Measurements from ENCODE around the gene C8G.

Gene C8G

GRCh38 chr9:136944519-136945332 lies at the start of gene C8G, which contains the start of gene FBXW5:
C8G (plus strand) TSS chr9:136945243; CDS start chr9:136945321, 78 bp downstream.
FBXW5 (minus strand) TSS chr9:136944738; CDS start chr9:136944083, 655 bp downstream.
- Histone ChIP-seq H3K9me3 (ENCODE audit: low read depth, low read length) (no peaks in the 10 kb centered on the region), H3K27ac (no peak within 1 kb of the TSS), H3K36me3 (ENCODE audit: insufficient read depth, low read length) (peaks cover 30% of the 10 kb centered on the region; the same call in 1 of the 2 replicates), H3K9ac (ENCODE audit: insufficient read length) (peak within 1 kb of the TSS; percentile 86), H3K4me3 (peak within 1 kb of the TSS; percentile 88)
- peak; percentile 58 for TF ChIP-seq FOXP2 (optimal IDR thresholded peaks at IDR 0.05; ENCODE audit: control extremely low read depth, extremely low read length, insufficient read depth)
- TF ChIP-seq EZH2 (IDR thresholded peaks at IDR 0.05), result no peak
- peak; percentile 41; the same call in 1 of the 2 replicates for TF ChIP-seq POLR2AphosphoS5 (IDR thresholded peaks at IDR 0.05; ENCODE audit: borderline replicate concordance, low read depth, low read length)
- DNase-seq (ENCODE audit: low read depth, low spot score), result peak; percentile 18

DNA sequence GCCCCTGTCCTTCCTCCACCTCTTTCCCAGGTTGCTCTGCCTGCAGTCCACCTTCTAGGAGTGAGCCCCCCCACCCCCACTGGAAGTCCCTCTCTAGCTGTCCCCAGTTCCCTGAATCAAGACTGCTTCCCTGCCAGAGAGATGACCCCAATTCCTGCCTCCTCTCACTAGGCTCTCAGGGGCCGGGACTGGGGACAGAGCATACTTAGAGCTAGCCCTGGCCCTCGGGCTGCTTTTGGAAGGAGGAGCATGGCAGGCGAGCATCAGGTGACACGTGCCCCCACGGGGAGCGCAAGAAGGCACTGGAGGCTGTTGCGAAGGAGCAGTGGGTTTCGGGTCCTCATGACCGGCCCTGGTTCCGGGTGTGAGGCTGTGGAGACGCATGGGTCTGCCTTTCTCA lies 49.0 kb upstream of the C8G start:
- H3K9me3 ChIP-seq (ENCODE audit: low read depth, low read length), result no peaks in the 10 kb centered on the region
- no peak overlapping the region for H3K9ac ChIP-seq (ENCODE audit: insufficient read length)
- DNase-seq (ENCODE audit: low read depth, low spot score), result no peak
- H3K27ac ChIP-seq, result no peak overlapping the region
- H3K4me3 ChIP-seq, result no peak overlapping the region
- TF ChIP-seq POLR2AphosphoS5 (IDR thresholded peaks at IDR 0.05; ENCODE audit: borderline replicate concordance, low read depth, low read length) (no peak), FOXP2 (optimal IDR thresholded peaks at IDR 0.05; ENCODE audit: control extremely low read depth, extremely low read length, insufficient read depth) (no peak), EZH2 (IDR thresholded peaks at IDR 0.05) (no peak)
- H3K36me3 ChIP-seq (ENCODE audit: insufficient read depth, low read length), result peaks cover 22% of the 10 kb centered on the region

DNA sequence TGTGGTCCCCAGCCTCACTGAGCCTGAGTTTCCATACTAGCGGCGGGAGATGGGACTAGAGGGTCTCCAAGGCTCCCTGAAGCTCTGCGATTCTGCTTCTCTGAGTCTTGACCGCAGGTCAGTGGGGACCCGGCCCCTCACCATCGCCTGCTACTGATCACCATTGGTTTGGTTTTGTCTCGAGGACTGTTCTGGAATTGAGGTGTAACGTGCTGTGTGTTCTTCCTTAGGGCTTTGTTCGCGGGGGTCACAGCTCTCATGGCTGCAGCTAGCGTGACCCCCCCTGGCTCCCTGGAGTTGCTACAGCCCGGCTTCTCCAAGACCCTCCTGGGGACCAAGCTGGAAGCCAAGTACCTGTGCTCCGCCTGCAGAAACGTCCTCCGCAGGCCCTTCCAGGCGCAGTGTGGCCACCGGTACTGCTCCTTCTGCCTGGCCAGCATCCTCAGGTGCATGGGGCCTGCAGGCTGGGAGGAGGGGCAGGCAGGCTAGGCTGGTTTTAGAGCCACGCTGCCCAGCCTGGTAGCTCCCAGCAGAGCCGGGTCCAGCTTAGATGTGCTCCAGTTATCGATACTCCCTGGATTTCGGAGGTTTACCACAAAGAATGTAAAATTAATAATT lies 46.5 kb upstream of the C8G start:
- H3K27ac ChIP-seq, result no peak overlapping the region
- no peak overlapping the region for H3K9ac ChIP-seq (ENCODE audit: insufficient read length)
- H3K4me3 ChIP-seq, result no peak overlapping the region
- TF ChIP-seq FOXP2 (optimal IDR thresholded peaks at IDR 0.05; ENCODE audit: control extremely low read depth, extremely low read length, insufficient read depth) (no peak), EZH2 (IDR thresholded peaks at IDR 0.05) (no peak), POLR2AphosphoS5 (IDR thresholded peaks at IDR 0.05; ENCODE audit: borderline replicate concordance, low read depth, low read length) (no peak)
- H3K9me3 ChIP-seq (ENCODE audit: low read depth, low read length), result no peaks in the 10 kb centered on the region
- peaks cover 38% of the 10 kb centered on the region for H3K36me3 ChIP-seq (ENCODE audit: insufficient read depth, low read length)
- no peak for DNase-seq (ENCODE audit: low read depth, low spot score)

GRCh38 chr9:136899196-136899595 lies 45.8 kb upstream of the C8G start:
- TF ChIP-seq POLR2AphosphoS5 (IDR thresholded peaks at IDR 0.05; ENCODE audit: borderline replicate concordance, low read depth, low read length) (no peak), FOXP2 (optimal IDR thresholded peaks at IDR 0.05; ENCODE audit: control extremely low read depth, extremely low read length, insufficient read depth) (no peak), EZH2 (IDR thresholded peaks at IDR 0.05) (no peak)
- no peak for DNase-seq (ENCODE audit: low read depth, low spot score)
- peaks cover 38% of the 10 kb centered on the region for H3K36me3 ChIP-seq (ENCODE audit: insufficient read depth, low read length)
- H3K4me3 ChIP-seq, result no peak overlapping the region
- H3K9me3 ChIP-seq (ENCODE audit: low read depth, low read length), result no peaks in the 10 kb centered on the region
- no peak overlapping the region for H3K27ac ChIP-seq
- no peak overlapping the region for H3K9ac ChIP-seq (ENCODE audit: insufficient read length)

GRCh38 chr9:136900556-136900955 lies 44.5 kb upstream of the C8G start:
- Histone ChIP-seq H3K27ac (no peak overlapping the region), H3K9me3 (ENCODE audit: low read depth, low read length) (no peaks in the 10 kb centered on the region), H3K4me3 (no peak overlapping the region), H3K36me3 (ENCODE audit: insufficient read depth, low read length) (peaks cover 49% of the 10 kb centered on the region), H3K9ac (ENCODE audit: insufficient read length) (no peak overlapping the region)
- no peak for DNase-seq (ENCODE audit: low read depth, low spot score)
- TF ChIP-seq POLR2AphosphoS5 (IDR thresholded peaks at IDR 0.05; ENCODE audit: borderline replicate concordance, low read depth, low read length), result no peak
- TF ChIP-seq EZH2 (IDR thresholded peaks at IDR 0.05), result no peak
- no peak for TF ChIP-seq FOXP2 (optimal IDR thresholded peaks at IDR 0.05; ENCODE audit: control extremely low read depth, extremely low read length, insufficient read depth)

GRCh38 chr9:136900988-136901515 lies 44.0 kb upstream of the C8G start:
- Histone ChIP-seq H3K4me3 (no peak overlapping the region), H3K9me3 (ENCODE audit: low read depth, low read length) (no peaks in the 10 kb centered on the region), H3K27ac (no peak overlapping the region), H3K9ac (ENCODE audit: insufficient read length) (no peak overlapping the region), H3K36me3 (ENCODE audit: insufficient read depth, low read length) (peaks cover 54% of the 10 kb centered on the region)
- TF ChIP-seq POLR2AphosphoS5 (IDR thresholded peaks at IDR 0.05; ENCODE audit: borderline replicate concordance, low read depth, low read length) (no peak), FOXP2 (optimal IDR thresholded peaks at IDR 0.05; ENCODE audit: control extremely low read depth, extremely low read length, insufficient read depth) (no peak), EZH2 (IDR thresholded peaks at IDR 0.05) (no peak)
- DNase-seq (ENCODE audit: low read depth, low spot score), result no peak

- Histone ChIP-seq H3K4me3 (no peak overlapping the region), H3K9me3 (ENCODE audit: low read depth, low read length) (no peaks in the 10 kb centered on the region), H3K27ac (no peak overlapping the region), H3K36me3 (ENCODE audit: insufficient read depth, low read length) (peaks cover 61% of the 10 kb centered on the region), H3K9ac (ENCODE audit: insufficient read length) (no peak overlapping the region)
- no peak for TF ChIP-seq POLR2AphosphoS5 (IDR thresholded peaks at IDR 0.05; ENCODE audit: borderline replicate concordance, low read depth, low read length)
- TF ChIP-seq FOXP2 (optimal IDR thresholded peaks at IDR 0.05; ENCODE audit: control extremely low read depth, extremely low read length, insufficient read depth), result no peak
- TF ChIP-seq EZH2 (IDR thresholded peaks at IDR 0.05), result no peak
- no peak for DNase-seq (ENCODE audit: low read depth, low spot score)
Measured at GRCh38 chr9:136901516-136902258, 43.4 kb upstream of the C8G start.

Data from SK-N-MC (cell line).